ENCODE results near the gene GZMB.

Gene GZMB

DNA sequence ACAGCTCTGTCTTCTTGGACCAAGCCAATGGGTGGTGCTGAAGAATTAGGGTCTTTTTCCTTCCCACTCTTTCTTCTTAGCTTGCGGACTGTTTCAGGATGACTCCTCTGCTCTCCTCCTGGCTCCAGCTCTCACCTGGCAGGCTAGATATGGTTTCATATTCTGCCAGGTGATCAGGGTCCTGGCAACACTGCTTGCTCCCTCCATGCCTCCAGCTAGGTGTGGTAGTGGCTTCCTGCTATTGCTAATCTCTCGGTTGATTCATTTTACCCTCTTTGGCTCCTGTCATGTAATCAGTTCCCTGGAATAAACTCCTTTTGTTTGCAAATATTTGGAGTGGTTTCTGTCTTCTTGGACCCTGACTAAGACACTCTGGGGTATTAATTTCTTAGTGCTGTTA is 20.2 kb downstream of the GZMB start:
- DNase-seq (ENCODE audit: low read depth, low spot score): no peak

DNA sequence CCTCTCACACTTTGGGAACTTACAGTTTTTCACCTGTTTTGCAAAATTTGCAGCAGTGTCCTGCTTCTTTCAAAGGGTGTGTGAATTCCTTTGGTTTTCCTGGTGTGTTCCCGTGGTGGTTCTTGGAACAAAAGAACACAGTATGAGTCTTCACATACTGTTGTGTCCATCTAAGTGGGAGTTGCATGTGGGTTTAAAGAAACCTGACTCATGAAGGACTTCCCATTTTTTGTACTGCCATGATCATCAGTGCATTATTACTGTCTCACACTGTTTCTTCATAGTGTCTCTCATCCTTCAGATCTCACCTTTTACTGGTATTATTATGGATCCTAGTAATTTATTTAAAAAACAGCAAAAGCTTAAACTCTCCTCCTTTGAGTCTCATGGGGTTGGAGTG is 20.7 kb downstream of the GZMB start:
- in situ Hi-C loops (cut with HindIII; ENCODE audit: low sequenced_read_pairs): no loop called here
- no peak overlapping the region for H3K4me3 ChIP-seq (ENCODE audit: low read depth, low read length)
- TF ChIP-seq, protein P1, sequence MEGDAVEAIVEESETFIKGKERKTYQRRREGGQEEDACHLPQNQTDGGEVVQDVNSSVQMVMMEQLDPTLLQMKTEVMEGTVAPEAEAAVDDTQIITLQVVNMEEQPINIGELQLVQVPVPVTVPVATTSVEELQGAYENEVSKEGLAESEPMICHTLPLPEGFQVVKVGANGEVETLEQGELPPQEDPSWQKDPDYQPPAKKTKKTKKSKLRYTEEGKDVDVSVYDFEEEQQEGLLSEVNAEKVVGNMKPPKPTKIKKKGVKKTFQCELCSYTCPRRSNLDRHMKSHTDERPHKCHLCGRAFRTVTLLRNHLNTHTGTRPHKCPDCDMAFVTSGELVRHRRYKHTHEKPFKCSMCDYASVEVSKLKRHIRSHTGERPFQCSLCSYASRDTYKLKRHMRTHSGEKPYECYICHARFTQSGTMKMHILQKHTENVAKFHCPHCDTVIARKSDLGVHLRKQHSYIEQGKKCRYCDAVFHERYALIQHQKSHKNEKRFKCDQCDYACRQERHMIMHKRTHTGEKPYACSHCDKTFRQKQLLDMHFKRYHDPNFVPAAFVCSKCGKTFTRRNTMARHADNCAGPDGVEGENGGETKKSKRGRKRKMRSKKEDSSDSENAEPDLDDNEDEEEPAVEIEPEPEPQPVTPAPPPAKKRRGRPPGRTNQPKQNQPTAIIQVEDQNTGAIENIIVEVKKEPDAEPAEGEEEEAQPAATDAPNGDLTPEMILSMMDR (IDR thresholded peaks at IDR 0.05; ENCODE audit: low read depth, low read length): no peak
- DNase-seq (ENCODE audit: low read depth, low spot score): no peak

More for the DNA sequence above, 20.2 kb downstream of the GZMB start:
- TF ChIP-seq, protein P1 (IDR thresholded peaks at IDR 0.05; ENCODE audit: low read depth, low read length): no peak
- H3K4me3 ChIP-seq (ENCODE audit: low read depth, low read length): no peak overlapping the region
- in situ Hi-C loops (cut with HindIII; ENCODE audit: low sequenced_read_pairs): no loop called here

DNA sequence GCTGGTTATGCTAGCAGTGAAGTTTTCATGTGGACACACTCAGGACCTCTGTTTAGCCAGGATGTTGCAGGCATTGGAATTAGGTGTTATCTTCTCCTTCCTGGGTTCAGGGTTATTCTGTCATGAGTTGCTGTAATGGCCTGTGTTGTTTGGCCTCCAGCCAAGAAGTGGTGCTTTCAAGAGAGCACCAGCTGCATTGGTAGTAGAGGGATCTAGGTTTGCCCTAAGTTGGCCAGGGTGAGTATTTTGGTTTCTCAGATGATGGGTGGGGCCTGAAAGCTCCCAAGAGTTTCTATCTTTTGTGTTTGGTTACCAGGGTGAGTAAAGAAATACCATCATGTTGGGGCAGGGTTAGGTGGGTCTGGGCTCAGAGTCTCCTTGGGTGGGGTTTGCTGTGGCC is 21.8 kb downstream of the GZMB start:
- H3K4me3 ChIP-seq (ENCODE audit: low read depth, low read length): no peak overlapping the region
- TF ChIP-seq, protein P1 (IDR thresholded peaks at IDR 0.05; ENCODE audit: low read depth, low read length): no peak
- in situ Hi-C loops (cut with HindIII; ENCODE audit: low sequenced_read_pairs): no loop called here
- DNase-seq (ENCODE audit: low read depth, low spot score): no peak

DNA sequence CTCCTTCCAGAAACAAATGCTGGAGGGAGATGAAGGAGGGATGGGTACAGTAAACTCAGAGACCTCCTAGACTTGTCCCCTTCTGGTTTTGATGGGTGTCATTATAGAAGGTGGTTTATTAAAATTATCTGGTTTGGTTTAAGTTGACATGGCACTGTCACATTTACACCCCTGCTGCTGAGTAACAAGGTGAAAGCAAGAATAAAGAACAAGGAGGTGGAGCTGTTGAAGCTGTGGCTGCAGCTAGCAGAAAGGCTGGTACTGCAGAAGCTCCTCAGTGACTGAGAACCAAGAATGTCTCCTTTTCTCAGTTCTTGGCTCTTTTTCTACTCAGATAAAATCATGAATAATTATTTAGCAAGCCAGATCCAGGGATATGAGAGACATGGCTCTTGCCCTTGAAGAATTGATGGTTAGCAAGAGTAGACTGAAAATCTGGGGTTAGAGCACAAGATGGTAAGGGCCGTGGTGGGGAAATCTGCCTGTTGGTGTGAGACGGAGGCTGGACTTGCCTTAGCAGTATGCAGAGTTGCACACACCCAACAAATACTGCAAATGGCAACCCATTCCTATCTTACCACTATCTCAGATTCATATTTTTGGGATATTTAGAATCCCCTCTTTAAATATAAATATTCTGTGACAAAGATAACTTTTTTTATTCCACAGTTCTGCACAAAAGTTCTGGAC is 24.2 kb downstream of the GZMB start, which contains the start of gene GZMH:
Gene GZMH (minus strand): TSS at position 31 of the 690 bp plus-strand sequence. CDS start 72 bp downstream, outside the sequence.
- DNase-seq (ENCODE audit: low read depth, low spot score): no peak
- in situ Hi-C loops (cut with HindIII; ENCODE audit: low sequenced_read_pairs): no loop called here
- TF ChIP-seq, protein P1 (IDR thresholded peaks at IDR 0.05; ENCODE audit: low read depth, low read length): no peak
- H3K4me3 ChIP-seq (ENCODE audit: low read depth, low read length): no peak within 1 kb of the TSS

DNA sequence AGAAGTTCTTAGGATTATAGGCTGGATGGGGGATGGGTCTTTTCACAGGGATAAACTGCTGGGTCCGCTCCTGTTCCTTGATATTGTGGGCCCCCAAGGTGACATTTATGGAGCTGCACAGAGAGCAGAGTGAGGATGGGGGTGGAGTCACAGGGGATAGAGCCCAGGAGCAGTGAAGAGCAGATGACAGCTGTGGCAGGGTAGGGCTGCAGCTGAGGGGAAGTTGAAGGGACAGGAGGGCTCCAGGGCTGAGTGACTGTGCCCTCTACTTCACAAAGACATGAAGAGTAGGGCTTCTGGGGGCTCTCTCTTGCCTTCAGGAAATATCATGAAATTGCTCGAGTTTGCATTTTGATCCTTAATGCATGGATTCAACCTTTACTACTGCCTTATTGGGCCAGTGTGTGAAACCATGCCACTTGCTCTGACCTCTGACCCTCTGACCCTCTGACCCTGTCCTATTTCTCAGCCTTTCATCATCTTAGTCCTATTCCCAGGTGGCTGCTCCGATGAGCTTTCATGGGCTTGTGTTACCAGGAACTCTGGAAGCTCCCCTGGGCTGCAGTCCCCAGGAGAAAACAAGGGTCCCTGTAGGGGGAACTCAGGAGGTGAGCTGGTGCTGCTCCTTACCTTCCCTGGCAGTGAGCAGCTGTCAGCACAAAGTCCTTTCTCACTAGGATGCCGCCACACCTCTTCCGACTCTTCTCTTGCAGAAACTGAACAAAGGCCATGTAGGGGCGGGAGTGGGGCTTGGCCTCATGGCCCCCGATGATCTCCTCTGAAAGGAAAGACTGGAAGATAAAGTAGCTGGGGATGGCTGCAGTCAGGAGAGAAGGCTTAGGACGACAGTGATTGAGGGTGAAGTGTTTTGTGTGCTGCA is 26.1 kb downstream of the GZMB start:
- no peak for DNase-seq (ENCODE audit: low read depth, low spot score)
- in situ Hi-C loops (cut with HindIII; ENCODE audit: low sequenced_read_pairs): no loop called here
- no peak overlapping the region for H3K4me3 ChIP-seq (ENCODE audit: low read depth, low read length)
- TF ChIP-seq, protein P1 (IDR thresholded peaks at IDR 0.05; ENCODE audit: low read depth, low read length): no peak

DNA sequence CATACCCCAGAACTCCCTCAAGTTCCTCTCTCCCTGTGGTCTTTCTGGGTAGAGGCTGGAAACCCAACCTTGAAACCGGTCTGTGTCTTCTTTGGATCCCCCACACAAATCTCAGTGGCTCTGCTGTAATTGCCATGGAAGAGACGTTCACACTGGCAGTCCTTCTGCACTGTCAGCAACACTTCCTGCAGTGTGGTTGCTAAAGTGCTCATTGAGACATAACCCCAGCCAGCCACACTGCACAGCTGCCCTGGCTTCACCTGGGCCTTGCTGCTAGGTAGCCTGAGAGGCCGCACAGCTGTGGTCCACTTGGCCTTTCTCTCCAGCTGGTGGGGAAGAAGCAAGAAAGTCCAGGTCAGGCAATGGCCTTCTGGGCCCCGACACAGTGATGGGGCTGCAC is 26.9 kb downstream of the GZMB start:
- in situ Hi-C loops (cut with HindIII; ENCODE audit: low sequenced_read_pairs): no loop called here
- TF ChIP-seq, protein P1 (IDR thresholded peaks at IDR 0.05; ENCODE audit: low read depth, low read length): no peak
- no peak overlapping the region for H3K4me3 ChIP-seq (ENCODE audit: low read depth, low read length)
- DNase-seq (ENCODE audit: low read depth, low spot score): no peak

All from astrocyte of the spinal cord (primary cell).